Measurements from ENCODE around the gene TCF4. TPM values are rescaled to one million over a fixed set of nuclear protein-coding genes. Genes with fewer than 3 reads are reported as not detected.

TCF4 gene
- total RNA-seq, 1 donor from 2014 or later = 143 TPM

- H3K27ac ChIP-seq = no peak overlapping the region
- H3K4me3 ChIP-seq = no peak overlapping the region
- peak; percentile 90 for DNase-seq
- H3K9me3 ChIP-seq = no peaks in the 10 kb centered on the region
- H3K27me3 ChIP-seq = no peaks in the 10 kb centered on the region
- peaks cover 21% of the 10 kb centered on the region for H3K4me1 ChIP-seq
- intact Hi-C loops (cut with DNase I) = no loop called here
- TF ChIP-seq CTCF (IDR thresholded peaks at IDR 0.05) = peak; percentile 92
- no peaks in the 10 kb centered on the region for H3K36me3 ChIP-seq
- ATAC-seq = peak; percentile 94
Measured at GRCh38 chr18:55415258-55415871, 172.6 kb downstream of the TCF4 start.

DNA sequence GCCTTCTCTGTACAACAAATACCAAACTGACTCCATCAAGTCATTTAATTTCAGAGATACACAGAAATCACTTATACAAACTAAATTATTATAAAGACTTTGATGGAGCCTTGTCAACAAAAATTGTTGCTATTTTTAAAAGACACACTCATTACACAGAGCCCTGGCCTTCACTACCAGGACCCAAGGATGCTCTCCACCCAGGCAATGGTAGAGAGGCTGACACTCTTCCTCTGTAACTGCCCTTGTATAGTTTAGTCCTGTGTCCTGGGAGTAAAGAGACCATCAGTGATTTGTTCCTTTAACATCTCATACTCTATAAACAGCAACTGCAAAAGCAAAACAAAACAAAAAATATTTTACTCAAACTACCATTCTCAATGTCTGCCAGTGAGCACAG is 173.5 kb downstream of the TCF4 start:
- no peak overlapping the region for H3K27ac ChIP-seq
- ATAC-seq = no peak
- no peak for DNase-seq

GRCh38 chr18:55413474-55413873 is 174.5 kb downstream of the TCF4 start:
- TF ChIP-seq CTCF (IDR thresholded peaks at IDR 0.05) = no peak
- H3K27ac ChIP-seq = no peak overlapping the region
- intact Hi-C loops (cut with DNase I) = no loop called here
- no peak overlapping the region for H3K4me3 ChIP-seq
- no peaks in the 10 kb centered on the region for H3K27me3 ChIP-seq
- no peak for DNase-seq
- H3K9me3 ChIP-seq = no peaks in the 10 kb centered on the region
- ATAC-seq = no peak
- no peaks in the 10 kb centered on the region for H3K36me3 ChIP-seq
- peaks cover 7% of the 10 kb centered on the region for H3K4me1 ChIP-seq

More for the DNA sequence above, 173.5 kb downstream of the TCF4 start:
- no peaks in the 10 kb centered on the region for H3K9me3 ChIP-seq
- no peak overlapping the region for H3K4me3 ChIP-seq
- H3K27me3 ChIP-seq = no peaks in the 10 kb centered on the region
- intact Hi-C loops (cut with DNase I) = no loop called here
- TF ChIP-seq CTCF (IDR thresholded peaks at IDR 0.05) = no peak
- H3K4me1 ChIP-seq = peaks cover 15% of the 10 kb centered on the region
- H3K36me3 ChIP-seq = no peaks in the 10 kb centered on the region

DNA sequence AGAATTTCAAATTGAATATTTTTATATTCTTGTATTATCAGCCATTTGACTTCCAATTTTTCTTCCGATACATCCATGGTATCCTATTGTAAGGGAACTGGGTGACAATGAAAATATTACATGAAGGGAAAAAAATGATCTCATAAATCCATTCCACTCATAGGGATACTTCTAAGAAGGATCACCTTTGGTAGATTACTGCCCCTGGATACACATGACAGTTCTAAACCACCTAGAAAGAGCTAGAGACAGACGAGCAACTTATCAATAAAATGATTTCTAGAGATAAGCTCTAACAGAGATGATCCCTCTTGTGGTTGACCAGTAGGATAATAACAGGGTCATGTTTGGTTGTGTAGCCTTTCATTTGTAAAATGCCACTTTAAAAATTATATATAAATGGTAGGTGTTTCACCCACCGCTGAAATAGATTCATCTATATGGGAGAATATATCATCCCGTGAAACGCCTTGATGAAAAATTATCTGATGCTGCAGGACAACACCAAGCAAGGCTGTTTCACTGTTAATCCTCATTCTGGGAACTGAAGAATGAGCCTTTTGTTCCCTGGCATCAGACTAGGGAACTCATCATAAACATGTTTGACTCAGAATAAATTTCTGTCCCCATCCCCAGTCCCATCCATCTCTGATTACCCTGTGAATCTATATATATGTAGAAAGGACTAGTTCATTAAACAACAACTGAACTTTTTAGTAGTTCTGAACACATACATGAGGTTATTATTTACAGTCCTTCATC is 180.0 kb downstream of the TCF4 start:
- no peak for ATAC-seq
- no peak overlapping the region for H3K27ac ChIP-seq
- DNase-seq = no peak
- intact Hi-C loops (cut with DNase I) = no loop called here
- no peaks in the 10 kb centered on the region for H3K36me3 ChIP-seq
- H3K4me1 ChIP-seq = peaks cover 16% of the 10 kb centered on the region
- TF ChIP-seq CTCF (IDR thresholded peaks at IDR 0.05) = no peak
- H3K27me3 ChIP-seq = no peaks in the 10 kb centered on the region
- no peak overlapping the region for H3K4me3 ChIP-seq
- H3K9me3 ChIP-seq = no peaks in the 10 kb centered on the region

GRCh38 chr18:55407191-55407590 is 180.8 kb downstream of the TCF4 start:
- ATAC-seq = no peak
- no peaks in the 10 kb centered on the region for H3K36me3 ChIP-seq
- peaks cover 16% of the 10 kb centered on the region for H3K4me1 ChIP-seq
- H3K4me3 ChIP-seq = no peak overlapping the region
- no peak for DNase-seq
- no peaks in the 10 kb centered on the region for H3K27me3 ChIP-seq
- no peaks in the 10 kb centered on the region for H3K9me3 ChIP-seq
- intact Hi-C loops (cut with DNase I) = no loop called here
- TF ChIP-seq CTCF (IDR thresholded peaks at IDR 0.05) = no peak
- no peak overlapping the region for H3K27ac ChIP-seq
